ENCODE measurements around the gene IPO8. TPM values are rescaled to one million over a fixed set of nuclear protein-coding genes. Genes with fewer than 3 reads are reported as not detected.

The IPO8 gene
- total RNA-seq, 2 experiments from 2014 or later, result 17.2 to 17.5 TPM

DNA sequence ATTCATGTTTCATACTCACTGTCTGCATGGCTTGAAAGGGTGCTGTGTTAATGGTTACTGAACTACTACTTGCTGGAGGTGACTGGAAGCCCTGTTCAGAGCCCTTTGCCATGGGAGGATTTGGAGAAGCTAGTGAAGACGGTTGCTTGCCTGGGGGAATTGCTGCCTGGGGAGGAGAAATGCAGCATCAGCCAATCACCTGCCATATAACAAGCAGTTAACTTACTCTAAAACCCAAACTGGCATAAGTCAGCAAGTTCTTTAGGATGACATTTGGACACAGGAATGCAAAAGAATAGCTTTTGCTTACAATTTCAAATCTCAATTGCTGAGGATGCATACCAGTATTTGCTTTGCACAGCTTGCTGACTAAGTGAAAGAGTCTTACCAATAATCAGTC is 23.4 kb upstream of the IPO8 start:
- Histone ChIP-seq H3K4me1 (ENCODE audit: insufficient read depth, low read length) (no peaks in the 10 kb centered on the region), H3K27ac (ENCODE audit: low read depth in 1 of 2, low read length in 2 of 2) (no peak overlapping the region), H3K36me3 (ENCODE audit: insufficient read depth, low read length) (peaks cover 53% of the 10 kb centered on the region), H3K9me3 (ENCODE audit: control insufficient read depth in 1 of 2, insufficient read depth in 1 of 2, low read length in 2 of 2) (no peaks in the 10 kb centered on the region), H3K27me3 (ENCODE audit: control insufficient read depth in 1 of 2, insufficient read depth in 2 of 2, low read length in 2 of 2) (no peaks in the 10 kb centered on the region), H3K4me3 (ENCODE audit: low read length) (no peak overlapping the region)
- DNase-seq, result no peak
- intact Hi-C loops (cut with DNase I, micrococcal nuclease), result no loop called here
- Mint-ChIP-seq H3K4me3 (no peak overlapping the region), H3K27me3 (no peaks in the 10 kb centered on the region), H3K4me1 (ENCODE audit: low read depth) (no peaks in the 10 kb centered on the region), H3K27ac (no peak overlapping the region), H3K36me3 (ENCODE audit: low read depth) (peaks cover 95% of the 10 kb centered on the region), H3K9me3 (no peaks in the 10 kb centered on the region)
- TF ChIP-seq, protein P1, sequence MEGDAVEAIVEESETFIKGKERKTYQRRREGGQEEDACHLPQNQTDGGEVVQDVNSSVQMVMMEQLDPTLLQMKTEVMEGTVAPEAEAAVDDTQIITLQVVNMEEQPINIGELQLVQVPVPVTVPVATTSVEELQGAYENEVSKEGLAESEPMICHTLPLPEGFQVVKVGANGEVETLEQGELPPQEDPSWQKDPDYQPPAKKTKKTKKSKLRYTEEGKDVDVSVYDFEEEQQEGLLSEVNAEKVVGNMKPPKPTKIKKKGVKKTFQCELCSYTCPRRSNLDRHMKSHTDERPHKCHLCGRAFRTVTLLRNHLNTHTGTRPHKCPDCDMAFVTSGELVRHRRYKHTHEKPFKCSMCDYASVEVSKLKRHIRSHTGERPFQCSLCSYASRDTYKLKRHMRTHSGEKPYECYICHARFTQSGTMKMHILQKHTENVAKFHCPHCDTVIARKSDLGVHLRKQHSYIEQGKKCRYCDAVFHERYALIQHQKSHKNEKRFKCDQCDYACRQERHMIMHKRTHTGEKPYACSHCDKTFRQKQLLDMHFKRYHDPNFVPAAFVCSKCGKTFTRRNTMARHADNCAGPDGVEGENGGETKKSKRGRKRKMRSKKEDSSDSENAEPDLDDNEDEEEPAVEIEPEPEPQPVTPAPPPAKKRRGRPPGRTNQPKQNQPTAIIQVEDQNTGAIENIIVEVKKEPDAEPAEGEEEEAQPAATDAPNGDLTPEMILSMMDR (IDR thresholded peaks at IDR 0.05), result no peak
- no peak for ATAC-seq (ENCODE audit: poor library complexity)
- ChIA-PET CTCF (no interaction called here), POLR2A (no interaction called here)

DNA sequence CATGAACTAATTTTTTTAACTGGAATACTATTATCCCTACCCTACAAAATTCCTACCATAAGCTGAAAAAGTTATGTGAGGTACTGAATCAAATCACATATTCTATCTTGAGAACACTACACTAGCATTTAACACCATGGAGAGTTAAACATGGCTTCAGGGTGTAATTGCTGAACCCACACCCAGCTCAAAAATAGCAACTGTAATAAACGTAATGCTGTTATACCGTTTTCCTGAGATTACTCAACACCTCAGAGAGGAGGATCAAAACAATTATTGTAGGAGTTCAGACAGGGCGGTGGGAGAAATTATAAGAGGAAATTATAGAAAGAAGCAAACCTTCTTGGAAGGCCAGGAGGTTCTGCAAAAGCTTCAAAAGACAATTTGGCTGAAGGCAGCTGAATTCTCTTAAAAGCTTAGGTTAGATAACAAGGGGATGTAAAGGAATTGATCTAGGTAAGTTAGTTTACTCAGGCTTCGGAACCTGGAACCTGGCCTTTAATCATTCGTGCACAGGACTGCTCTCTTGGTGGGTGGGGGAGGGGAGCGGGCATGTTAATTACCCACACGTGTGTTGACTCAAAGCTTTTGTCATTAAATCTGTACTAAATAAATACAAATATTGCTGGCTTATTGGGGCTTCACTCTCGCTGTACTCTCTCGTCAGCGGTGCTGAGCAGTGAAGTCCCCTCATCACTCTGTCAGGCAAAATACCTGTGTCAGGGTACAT is 12.1 kb upstream of the IPO8 start:
- Histone ChIP-seq H3K9me3 (ENCODE audit: control insufficient read depth in 1 of 2, insufficient read depth in 1 of 2, low read length in 2 of 2) (no peaks in the 10 kb centered on the region), H3K27me3 (ENCODE audit: control insufficient read depth in 1 of 2, insufficient read depth in 2 of 2, low read length in 2 of 2) (no peaks in the 10 kb centered on the region), H3K27ac (ENCODE audit: low read depth in 1 of 2, low read length in 2 of 2) (no peak overlapping the region), H3K4me1 (ENCODE audit: insufficient read depth, low read length) (no peaks in the 10 kb centered on the region), H3K4me3 (ENCODE audit: low read length) (no peak overlapping the region), H3K36me3 (ENCODE audit: insufficient read depth, low read length) (peaks cover 11% of the 10 kb centered on the region)
- Mint-ChIP-seq H3K36me3 (ENCODE audit: low read depth) (peaks cover 43% of the 10 kb centered on the region), H3K27me3 (no peaks in the 10 kb centered on the region), H3K4me1 (ENCODE audit: low read depth) (no peaks in the 10 kb centered on the region), H3K9me3 (no peaks in the 10 kb centered on the region), H3K27ac (no peak overlapping the region), H3K4me3 (no peak overlapping the region)
- ATAC-seq (ENCODE audit: poor library complexity), result no peak
- TF ChIP-seq, protein P1 (IDR thresholded peaks at IDR 0.05), result no peak
- ChIA-PET POLR2A (no interaction called here), CTCF (interaction anchor here (1.5 kb wide), 1 partner anchor 16 kb away, joined by 5 read pairs; no protein-coding TSS in a partner anchor)
- DNase-seq, result no peak
- intact Hi-C loops (cut with DNase I, micrococcal nuclease), result no loop called here

DNA sequence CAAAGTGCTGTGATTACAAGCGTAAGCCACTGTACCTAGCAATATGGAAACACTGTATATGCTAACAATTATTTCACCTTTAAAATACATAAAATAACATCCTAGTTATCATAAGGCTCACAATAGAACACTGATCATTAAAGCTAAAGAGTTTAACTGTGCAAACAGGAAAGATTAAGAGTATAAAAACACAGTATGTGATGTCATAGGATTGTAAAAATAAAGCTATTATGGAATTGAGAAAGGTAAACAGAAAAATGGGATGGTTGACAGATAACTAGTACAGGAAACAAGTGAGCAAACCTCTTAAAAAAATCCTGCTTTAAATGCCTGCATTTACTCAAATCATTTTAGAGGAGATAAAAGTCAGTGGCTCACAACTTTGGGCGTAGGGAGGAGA is 10.8 kb upstream of the IPO8 start:
- POLR2A ChIA-PET, result interaction anchor here (1.0 kb wide), 1 partner anchor 11 kb away, joined by 5 read pairs; the partner anchor contains the start of gene IPO8

More for the DNA sequence above, 10.8 kb upstream of the IPO8 start:
- H3K4me1 Mint-ChIP-seq (ENCODE audit: low read depth), result no peaks in the 10 kb centered on the region
- H3K27ac Mint-ChIP-seq, result no peak overlapping the region
- peaks cover 9% of the 10 kb centered on the region for H3K36me3 ChIP-seq (ENCODE audit: insufficient read depth, low read length)
- intact Hi-C loops (cut with DNase I, micrococcal nuclease), result no loop called here
- no peaks in the 10 kb centered on the region for H3K9me3 ChIP-seq (ENCODE audit: control insufficient read depth in 1 of 2, insufficient read depth in 1 of 2, low read length in 2 of 2)
- no peaks in the 10 kb centered on the region for H3K4me1 ChIP-seq (ENCODE audit: insufficient read depth, low read length)
- CTCF ChIA-PET, result interaction anchor here (1.5 kb wide), 1 partner anchor 18 kb away, joined by 5 read pairs; no protein-coding TSS in a partner anchor
- H3K36me3 Mint-ChIP-seq (ENCODE audit: low read depth), result peaks cover 33% of the 10 kb centered on the region
- no peaks in the 10 kb centered on the region for H3K27me3 Mint-ChIP-seq
- no peak overlapping the region for H3K27ac ChIP-seq (ENCODE audit: low read depth in 1 of 2, low read length in 2 of 2)
- no peaks in the 10 kb centered on the region for H3K27me3 ChIP-seq (ENCODE audit: control insufficient read depth in 1 of 2, insufficient read depth in 2 of 2, low read length in 2 of 2)
- DNase-seq (no peak), ATAC-seq (ENCODE audit: poor library complexity) (no peak)
- H3K4me3 Mint-ChIP-seq, result no peak overlapping the region
- H3K4me3 ChIP-seq (ENCODE audit: low read length), result no peak overlapping the region
- no peaks in the 10 kb centered on the region for H3K9me3 Mint-ChIP-seq
- TF ChIP-seq, protein P1 (IDR thresholded peaks at IDR 0.05), result no peak

Data from CD4-positive, alpha-beta T cell (primary cell).